GM19099 (cell line): Measurements from ENCODE around the gene TRAIP.

Source experiments
- POLR2A ChIP-seq: IDR thresholded peaks from 3 replicates; pipeline ENCODE4 v1.6.1; 2011; ENCODE audit warnings: low read depth; ENCODE audit not compliant: insufficient read length; ENCODE audit errors: extremely low read depth

The TRAIP gene

DNA sequence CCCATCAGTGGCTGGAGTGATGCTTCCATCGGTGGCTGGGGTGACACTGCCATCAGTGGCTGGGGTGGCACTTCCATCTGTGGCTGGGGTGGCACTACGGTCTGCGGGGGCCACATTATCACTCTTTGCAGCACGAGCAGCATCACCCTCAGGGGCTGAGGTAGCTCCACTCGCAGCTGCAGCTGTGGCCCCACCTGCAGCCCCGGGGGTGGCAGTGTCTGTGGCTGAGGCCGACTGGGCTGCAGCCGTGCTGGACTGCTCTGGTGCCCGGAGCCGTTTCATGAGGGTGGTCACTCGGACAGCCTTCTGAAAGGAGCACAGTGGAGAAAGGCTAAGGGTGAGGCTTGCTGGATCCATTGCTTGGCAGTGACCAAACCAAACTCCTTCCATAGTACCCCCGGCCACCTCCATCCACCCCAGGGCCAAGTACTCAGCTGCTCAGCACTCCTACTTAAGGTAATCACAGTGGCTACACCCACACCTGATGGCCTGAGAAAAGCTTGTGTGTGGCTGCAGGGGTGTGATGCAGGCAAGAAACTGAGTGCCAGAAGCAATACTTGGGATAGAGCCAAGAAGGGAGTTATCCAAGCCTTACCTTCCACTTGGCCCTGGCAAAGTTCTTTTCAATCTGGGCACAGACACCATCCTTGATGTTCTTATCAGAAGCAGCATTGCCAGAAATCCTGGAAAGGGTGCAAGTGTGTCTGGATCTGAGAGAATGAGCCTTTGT lies 3.4 kb upstream of the TRAIP start:
- no peak for TF ChIP-seq POLR2A

DNA sequence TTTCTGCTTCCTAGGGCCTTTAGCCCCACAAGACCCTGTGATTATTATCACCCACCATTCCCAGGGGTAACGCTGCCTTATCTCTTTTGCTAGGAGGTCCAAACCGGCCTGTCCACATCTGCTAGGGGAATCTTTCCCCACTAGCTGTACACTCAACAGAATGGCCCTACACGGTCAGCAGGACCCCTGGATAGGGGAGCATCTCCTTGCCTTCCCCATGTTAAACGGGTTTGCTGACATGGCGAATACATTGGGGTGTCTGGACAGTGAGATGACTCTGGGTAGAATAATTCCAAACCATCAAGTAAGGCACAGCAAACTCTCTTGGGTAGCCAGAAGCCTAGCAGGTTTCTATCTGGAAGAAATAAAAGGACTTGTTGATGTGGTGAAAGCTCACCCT lies 702 bp downstream of the TRAIP start:
- no peak for TF ChIP-seq POLR2A

DNA sequence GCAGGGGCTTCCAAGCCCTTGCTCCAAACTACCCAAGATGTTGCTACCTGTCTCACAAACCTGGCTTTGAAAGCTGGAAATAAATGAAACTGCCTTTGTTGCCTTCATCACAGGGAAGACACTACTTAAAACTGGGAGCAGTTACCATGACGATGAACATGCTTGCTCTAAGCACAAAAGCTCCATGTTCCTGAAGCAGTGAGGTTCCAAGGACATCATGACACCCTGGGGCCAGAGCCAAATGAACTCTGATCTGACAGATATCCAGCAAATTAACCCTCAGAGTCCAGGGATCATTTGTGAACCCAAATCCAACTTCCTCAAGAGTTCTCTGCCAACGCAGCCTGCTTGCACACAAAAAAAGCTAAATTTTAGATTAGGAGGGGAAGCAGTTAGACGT lies 10.7 kb downstream of the TRAIP start:
- no peak for TF ChIP-seq POLR2A

DNA sequence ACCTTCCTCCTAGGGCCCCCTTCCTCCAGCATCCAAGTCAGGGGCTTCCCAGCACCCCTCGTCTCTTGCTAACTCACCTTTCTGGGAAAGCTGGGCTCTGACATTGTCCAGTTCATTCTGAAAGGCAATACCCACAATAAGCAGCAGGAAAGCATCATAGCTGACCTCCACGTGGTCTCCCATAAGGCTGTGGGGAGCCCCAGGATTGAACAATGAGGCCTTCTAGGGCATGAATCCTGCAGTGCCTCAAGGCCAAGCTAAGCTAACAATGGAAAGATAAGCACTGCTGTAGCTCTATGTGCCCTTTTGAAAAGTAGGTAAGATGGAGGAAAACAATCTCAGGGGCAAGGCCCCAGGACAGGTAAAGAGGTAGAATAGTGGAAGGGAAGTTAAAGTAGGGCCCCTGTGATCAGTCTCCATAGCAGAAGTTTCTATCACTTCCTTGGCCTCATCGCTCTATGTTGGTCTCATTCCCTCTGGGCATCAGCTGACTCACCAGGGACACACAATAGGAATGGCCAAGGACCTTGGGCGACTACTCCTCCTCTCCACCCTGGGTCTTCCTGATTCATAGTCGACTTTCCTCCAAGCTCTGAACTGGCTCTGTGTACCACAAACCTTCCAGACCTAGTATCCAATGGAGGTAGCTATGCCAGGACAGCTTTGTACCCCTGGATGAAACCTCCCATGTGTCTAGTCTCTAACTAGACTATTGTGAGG lies 11.7 kb downstream of the TRAIP start:
- no peak for TF ChIP-seq POLR2A

DNA sequence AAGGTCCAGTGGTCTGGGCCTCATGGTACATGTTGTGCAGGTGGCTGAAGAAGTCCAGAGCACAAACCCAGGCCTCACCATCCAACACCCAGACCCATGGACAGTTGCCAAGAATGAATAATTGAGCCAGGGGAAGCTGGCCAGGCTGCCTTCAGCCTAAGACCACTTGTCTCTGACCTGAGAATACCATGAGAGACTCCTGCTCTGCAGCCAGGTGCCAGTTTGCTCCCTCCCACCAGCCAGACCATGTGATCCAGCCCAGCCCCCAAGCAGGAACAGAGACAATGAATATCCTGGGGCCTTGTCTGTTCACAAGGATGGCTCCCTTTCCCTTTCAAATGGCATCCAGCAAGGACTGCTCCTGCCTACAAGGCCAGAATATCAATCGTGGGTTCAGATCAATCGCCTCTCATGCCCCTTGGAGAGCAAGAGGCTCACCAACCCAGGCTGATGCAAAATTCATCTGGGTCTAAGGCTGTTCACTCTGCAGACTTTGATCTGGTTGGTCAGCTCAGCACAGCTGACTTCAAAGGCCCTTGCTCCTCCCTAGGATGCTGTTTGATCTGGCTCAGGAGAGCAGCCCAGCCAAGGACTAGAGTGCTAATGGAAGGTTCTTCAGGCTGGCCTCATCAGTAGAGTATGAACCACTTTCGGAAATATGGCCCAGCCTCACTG lies 13.4 kb downstream of the TRAIP start:
- TF ChIP-seq POLR2A: no peak

DNA sequence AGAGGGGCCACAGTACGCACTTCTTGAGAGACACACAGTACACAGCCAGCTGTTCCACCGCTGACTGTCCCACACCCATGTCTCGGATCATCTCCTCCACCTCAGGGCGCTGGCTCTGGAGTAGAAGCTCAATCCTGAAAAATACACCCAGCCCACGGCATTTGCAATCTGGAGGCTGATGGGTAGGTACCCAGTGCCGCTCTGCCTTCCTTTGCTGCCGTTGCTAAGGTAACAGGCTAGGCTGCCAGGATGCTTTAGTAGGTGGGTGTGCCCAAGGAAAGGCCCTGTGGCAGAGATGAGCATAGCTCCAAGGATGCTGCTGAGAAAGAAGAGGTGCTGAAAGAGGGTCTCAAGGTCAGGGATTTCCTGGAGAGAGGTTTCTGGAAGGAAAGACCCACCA lies 14.6 kb downstream of the TRAIP start:
- no peak for TF ChIP-seq POLR2A

DNA sequence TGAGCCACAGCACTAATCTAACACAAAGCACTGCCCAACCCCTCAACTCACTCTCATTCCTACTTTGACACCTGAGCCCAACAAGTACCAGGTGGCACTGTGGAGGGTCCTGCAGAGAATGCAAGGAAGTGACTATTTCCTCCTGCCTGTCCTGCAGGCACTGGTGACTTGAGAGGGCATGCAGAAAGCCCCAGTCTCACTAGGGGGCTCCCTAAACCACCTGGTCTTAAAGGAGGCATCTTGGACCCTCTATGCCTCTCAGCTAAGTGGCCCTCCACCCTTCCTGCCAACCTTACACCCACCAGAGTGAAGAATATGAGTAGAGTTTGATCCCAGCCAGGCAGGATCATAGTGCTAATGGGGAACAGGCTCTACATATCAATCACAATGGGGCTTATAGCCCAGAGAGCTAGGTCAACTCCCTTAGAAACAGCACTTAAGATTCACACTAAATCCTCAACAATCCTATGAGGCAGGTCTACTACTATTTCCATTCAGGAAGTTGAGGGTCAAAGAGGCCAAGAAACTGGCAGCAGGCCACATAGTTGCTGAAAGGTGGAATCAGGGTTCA lies 15.2 kb downstream of the TRAIP start:
- TF ChIP-seq POLR2A: no peak

DNA sequence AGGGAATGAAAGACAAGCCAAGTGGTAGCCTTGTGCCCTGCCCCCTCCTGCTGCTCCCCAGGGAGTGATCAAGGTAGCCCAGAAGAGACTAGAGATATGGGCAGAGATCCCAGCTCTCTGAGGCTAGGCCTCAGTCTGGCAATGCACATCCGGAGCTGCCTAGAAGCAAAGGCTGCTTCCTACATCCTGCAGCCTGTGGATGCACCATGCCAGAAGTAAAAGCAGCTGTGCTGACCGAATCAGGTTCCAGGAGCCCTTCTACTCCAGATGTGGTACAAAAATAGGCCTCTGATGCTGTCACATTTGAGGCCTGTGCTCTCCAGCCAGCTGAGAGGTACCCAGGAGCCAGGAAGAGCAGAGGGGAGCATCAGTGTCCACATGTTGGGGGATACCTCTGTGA lies 16.0 kb downstream of the TRAIP start:
- no peak for TF ChIP-seq POLR2A

DNA sequence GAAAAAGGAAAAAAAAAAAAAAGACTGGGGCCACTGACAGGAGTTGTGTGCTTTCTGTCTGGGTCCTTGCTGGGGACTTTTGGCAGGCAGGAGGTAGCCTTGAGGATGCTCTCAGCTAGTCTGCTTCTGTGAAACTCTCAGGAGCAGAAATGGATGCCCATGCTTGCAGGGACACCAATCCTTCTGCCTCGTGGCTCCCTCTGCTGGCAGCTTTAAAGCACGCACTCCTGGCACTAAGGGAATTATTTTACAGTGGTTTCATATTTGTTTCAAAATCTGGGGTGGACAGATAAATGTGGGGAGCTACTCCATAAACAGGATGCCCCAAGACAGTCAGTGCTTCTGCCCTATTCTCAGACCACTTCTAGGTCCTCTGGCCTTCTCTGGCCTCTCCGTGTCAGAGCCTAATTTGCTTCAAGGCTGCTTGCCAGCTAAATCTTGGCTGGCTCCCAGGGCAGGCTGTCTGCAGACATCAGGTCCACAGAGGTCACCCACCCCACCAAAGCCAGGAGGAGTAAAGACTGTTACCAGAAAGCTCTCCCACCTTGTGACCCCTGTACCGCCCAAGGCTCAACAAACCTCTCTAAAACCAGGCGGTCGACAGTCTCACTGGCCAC lies 17.1 kb downstream of the TRAIP start:
- TF ChIP-seq POLR2A: no peak

DNA sequence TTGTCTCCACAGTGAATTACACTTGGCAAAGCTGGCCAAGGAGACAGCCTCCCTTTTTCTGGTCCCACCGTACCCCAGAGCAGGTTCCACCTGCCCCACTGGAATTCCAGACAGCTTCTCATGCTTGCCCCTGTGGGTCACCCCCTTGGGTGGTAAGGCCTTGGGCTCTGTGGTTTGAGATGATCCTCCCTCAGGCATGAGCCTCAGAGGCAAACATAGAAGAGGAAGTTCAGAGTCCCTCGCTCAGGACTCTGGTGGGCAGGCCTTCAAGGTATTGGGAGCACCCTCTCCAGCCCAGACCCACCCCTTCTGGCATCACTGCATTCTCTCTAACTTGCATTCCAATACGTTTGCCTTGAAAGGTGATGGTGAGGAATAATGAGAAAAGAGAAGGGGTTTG lies 25.0 kb downstream of the TRAIP start:
- TF ChIP-seq POLR2A: no peak

DNA sequence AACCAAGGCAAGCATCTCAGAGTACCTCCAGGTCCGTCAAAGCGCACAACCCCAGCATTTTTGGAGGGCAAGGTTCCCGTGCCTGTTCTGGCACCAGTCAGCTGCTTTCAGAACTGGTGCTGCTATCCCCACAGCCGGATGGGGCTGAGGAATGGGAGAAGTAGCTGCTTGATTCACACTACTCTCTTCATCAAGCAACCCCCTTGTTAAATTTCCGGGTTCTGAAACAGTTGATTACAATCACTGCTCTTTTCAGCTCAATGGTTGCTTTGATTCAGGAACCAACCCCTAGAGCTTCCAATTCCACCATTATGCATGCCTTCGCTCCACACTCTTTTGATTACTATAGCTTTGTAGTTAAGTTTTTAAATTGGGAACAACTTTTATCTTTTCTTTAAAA lies 30.3 kb downstream of the TRAIP start:
- no peak for TF ChIP-seq POLR2A

DNA sequence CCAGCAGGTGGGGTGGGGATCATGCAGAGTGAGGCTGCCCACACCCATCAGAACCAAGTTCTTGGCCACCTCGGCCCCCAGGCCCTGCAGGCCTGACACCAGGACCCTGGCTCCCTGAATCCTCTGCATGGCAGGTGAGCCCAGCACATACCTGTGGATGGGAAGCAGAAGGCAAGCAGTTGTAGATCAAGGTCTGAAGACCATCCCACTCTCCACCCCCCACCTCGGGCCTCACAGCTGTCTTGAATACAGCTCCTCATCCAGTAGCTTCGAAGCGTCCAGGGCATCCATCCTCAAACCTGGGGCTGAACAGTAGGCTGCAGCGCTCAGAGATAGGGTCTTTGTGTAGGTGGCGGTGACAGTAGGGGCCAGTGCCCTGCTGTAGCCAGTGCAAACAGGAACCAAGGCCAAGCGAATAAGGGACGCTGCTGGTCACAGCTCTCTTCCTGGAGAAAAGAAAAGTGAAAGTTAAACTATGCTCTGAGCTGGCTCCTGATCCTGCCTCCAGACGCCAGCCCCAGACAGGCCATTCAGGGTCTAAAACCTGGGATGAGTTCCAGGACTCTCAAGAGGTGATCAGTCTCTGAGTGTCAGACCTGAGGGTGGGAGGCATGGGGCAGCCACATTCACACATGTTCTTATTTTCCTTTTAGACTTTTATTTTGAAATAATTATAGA lies 42.7 kb downstream of the TRAIP start, which contains the start of gene UBA7:
Gene UBA7, minus strand, starts transcription at position 457 of the 678 bp plus-strand sequence. Its CDS starts 166 bp downstream, at position 291.
- peak; percentile 70 for TF ChIP-seq POLR2A

DNA sequence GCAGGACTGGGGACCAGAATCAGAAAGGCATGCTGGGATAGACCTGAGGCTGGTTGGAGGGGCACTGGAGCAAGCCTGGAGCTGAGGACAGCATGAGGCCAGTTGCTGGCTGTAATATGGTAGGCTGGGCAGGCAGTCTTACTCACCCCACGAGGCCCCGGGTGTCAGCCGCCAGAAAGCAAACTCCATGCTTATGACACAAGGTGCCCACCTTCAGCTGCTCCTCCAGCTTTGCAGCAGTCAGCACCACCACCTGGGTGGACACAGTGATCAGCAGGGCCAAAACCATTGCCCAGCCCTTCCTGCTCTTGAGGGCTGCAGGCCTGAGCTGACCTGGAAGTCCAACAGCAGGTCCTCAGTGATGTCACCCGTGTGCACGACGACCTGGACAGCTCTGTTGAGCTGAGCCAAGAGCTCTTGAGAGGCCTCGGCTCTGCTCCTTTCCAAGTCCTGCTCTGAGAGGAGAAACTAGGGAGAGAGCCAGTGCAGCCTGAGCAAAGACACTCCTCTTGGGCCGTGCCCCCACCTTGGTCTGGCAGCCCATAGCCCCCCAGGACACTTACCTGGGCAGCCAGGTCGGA lies 43.4 kb downstream of the TRAIP start:
- TF ChIP-seq POLR2A: no peak

DNA sequence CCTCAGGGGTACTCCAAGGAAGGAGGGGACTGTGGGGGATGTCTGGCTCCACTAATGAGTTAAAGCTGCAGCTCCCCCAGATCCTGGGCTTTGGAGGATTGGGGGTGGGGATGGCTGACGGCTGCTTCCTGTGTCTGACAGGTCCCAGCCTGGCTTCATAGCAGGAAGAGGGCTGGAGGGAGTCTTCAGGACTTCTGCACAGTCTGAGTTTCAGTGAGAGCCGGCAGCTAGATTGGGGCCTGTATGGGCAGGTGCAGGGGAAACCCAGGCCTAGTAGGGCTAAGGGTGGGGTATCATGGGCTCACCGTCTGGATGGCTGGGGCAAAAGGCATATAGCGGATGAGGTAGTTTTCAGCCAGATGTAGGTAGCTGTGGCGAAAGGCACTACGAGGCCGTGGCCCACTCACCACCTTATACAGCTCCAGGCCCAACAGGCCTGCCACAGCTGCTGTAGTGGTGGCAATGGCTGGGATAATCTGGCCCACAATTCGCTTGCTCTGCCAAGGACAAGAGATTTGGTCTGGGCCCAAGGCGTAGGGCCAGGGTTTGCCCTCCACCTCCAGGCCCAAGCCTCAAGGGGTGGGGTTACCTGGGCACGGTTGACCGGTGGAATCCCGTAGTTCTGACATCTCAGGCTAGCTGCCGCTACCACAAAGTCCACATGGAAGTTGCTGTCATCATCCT lies 48.8 kb downstream of the TRAIP start:
- TF ChIP-seq POLR2A: no peak
